ENCODE measurements around the gene ADAM15.

DNA sequence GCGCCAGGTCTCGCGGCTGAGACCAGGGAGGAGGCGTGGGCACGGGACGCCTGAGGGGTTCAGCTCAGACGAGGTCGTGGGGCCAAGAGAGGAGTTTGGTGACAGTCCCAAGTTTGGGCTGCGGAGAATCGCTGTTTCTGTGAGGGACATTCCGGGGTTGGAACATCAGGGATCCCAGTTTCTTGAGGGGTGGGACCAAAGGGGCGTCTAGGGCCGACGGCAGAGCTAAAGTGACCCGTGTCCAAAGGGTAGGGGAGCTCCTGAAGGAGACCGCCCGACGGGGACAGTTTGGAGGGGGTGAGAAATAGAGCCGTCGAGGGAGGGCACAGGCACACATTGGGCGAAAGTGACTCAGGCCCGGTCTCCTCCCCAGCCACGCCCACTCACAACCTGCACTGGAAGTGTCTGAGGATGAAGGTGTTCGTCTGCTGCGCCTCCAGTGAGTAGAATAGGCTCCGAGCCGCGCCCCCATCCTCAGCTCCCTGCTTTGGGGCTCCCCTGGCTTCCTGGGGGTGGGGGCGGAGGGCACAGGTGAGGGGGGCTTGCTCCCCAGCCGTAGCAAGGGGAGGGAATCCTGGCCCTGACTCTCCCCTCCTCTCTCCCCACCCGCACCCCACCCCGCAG, 34.5 kb downstream of the ADAM15 start:
- TF ChIP-seq, protein P1, sequence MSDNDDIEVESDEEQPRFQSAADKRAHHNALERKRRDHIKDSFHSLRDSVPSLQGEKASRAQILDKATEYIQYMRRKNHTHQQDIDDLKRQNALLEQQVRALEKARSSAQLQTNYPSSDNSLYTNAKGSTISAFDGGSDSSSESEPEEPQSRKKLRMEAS (IDR thresholded peaks at IDR 0.05; ENCODE audit: insufficient read depth, insufficient read length) = no peak
- no peak for TF ChIP-seq CTCF (IDR thresholded peaks at IDR 0.05; ENCODE audit: extremely low read depth in 1 of 2, insufficient read depth in 1 of 2, low read depth in 1 of 2, low read length in 2 of 2)

All from endothelial cell of umbilical vein (primary cell).